Keratinocyte (primary cell): ENCODE data around the gene CCDC148.

ENCODE experiments used
- EZH2 ChIP-seq: IDR thresholded peaks from one replicate; pipeline ENCODE4 v1.6.1; 2012; ENCODE audit warnings: inconsistent platforms, mild to moderate bottlenecking, low read length, moderate library complexity
- TF ChIP-seq, protein P1 (sequence below), 3 experiments: IDR thresholded peaks in 1 of 3; conservative IDR thresholded peaks in 1 of 3; optimal IDR thresholded peaks in 1 of 3; 2 replicates in 2 of 3; 3 replicates in 1 of 3; pipeline versions ENCODE3 to v1.5.1; 2011; ENCODE audit warnings: low read length in 3 of 3, mild to moderate bottlenecking in 3 of 3, moderate library complexity in 2 of 3, control low read depth in 1 of 3, inconsistent platforms in 1 of 3; ENCODE audit not compliant: insufficient read depth in 2 of 3; ENCODE audit errors: extremely low read depth in 1 of 3

DNA sequence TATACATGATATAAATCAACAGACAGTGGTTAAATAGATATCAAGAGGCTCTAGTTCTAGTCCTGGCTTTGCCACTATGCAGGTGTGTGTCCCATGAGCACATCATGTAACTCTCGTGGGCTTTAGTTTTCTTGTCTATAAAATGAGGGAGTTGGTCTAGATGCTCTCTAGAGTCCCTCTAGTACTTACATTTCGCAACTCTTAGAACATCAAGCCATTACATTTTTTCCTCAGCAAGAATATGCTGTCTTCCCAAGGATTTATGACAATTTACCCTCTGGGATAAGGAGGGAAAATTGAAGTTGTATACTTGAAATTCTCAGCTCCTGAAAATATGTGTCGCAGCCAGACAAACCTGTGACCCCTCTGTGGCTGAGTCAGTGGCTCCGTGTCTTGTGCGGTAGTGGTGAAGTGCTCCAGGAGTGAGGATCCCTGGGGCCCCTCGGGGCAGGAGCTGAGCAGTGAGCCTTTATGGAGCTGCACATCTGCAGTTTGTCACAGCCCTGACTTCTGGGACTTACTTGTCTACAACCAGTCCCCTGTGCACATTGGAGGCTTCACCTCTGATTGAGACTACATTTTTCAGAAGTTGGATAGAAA lies 7.0 kb upstream of the CCDC148 start:
- TF ChIP-seq, protein P1, sequence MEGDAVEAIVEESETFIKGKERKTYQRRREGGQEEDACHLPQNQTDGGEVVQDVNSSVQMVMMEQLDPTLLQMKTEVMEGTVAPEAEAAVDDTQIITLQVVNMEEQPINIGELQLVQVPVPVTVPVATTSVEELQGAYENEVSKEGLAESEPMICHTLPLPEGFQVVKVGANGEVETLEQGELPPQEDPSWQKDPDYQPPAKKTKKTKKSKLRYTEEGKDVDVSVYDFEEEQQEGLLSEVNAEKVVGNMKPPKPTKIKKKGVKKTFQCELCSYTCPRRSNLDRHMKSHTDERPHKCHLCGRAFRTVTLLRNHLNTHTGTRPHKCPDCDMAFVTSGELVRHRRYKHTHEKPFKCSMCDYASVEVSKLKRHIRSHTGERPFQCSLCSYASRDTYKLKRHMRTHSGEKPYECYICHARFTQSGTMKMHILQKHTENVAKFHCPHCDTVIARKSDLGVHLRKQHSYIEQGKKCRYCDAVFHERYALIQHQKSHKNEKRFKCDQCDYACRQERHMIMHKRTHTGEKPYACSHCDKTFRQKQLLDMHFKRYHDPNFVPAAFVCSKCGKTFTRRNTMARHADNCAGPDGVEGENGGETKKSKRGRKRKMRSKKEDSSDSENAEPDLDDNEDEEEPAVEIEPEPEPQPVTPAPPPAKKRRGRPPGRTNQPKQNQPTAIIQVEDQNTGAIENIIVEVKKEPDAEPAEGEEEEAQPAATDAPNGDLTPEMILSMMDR (optimal IDR thresholded peaks at IDR 0.05 in 1 of 3, IDR thresholded peaks at IDR 0.05 in 1 of 3, conservative IDR thresholded peaks at IDR 0.05 in 1 of 3; ENCODE audit: extremely low read depth in 1 of 3, insufficient read depth in 2 of 3, low read length in 3 of 3): no peak
- no peak for TF ChIP-seq EZH2
